GM21381 (cell line): ENCODE measurements around the gene MIA3.
"Not testable (repeated sequence)": the region's sequence is repeated elsewhere in the genome, so short reads cannot be mapped to it uniquely, and the experiment has no call there.

ENCODE experiments used
- ATAC-seq: cut with Tn5 transposase; IDR thresholded peaks from one replicate; pipeline ENCODE4 v1.9.1; 2021; ENCODE audit warnings: mild to moderate bottlenecking, moderate library complexity; ENCODE audit not compliant: unreplicated experiment

The MIA3 gene

DNA sequence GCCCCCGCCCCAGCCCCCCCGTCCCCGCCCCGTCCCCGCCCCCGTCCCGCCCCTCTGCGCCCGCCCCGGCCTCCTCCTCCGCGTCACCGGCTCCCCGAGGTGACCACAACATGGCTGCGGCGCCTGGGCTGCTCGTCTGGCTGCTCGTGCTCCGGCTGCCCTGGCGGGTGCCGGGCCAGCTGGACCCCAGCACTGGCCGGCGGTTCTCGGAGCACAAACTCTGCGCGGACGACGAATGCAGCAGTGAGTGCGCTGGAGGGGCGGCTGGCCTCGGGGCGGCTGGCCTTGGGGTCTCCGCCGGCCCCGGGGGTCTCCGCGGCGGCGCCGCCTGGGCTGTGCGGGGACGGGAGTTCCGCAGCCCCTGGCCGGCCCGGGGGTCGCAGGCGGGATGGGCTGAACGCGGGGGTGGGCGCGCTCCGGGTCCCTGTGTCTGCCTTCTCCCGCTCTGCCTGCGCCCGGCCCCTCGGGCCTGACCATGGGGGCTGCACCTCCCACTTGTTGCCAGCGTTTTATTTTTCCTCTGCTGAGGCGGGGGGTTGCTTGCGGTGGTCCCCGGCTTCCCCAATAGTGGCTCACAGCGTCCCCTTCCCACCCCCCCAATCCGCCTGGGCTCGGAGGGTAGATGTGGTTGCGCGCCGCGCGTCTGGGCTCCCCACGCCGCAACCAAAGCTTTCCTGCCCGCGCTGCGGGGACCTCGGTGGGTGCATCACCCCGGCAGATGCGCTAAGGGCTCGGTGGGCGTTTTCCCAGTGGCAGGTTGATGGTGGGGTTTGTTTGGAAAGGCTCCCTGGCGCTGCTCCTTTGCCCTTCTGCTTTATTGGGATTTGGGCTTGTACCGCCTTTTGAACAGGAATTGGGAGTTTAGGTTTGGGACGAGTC is at the start of gene MIA3:
Gene MIA3, plus strand, starts transcription at position 97 of the 879 bp plus-strand sequence. Its CDS starts 14 bp downstream, at position 111.
- ATAC-seq: peak; percentile 50

- no peak for ATAC-seq
These were observed 47.1 kb upstream of the MIA3 start for GRCh38 chr1:222570837-222571236.

- no peak for ATAC-seq
These were observed 38.6 kb upstream of the MIA3 start for GRCh38 chr1:222579316-222579715.

- peak; percentile 47 for ATAC-seq
These were observed 35.7 kb upstream of the MIA3 start for GRCh38 chr1:222582099-222582774.

DNA sequence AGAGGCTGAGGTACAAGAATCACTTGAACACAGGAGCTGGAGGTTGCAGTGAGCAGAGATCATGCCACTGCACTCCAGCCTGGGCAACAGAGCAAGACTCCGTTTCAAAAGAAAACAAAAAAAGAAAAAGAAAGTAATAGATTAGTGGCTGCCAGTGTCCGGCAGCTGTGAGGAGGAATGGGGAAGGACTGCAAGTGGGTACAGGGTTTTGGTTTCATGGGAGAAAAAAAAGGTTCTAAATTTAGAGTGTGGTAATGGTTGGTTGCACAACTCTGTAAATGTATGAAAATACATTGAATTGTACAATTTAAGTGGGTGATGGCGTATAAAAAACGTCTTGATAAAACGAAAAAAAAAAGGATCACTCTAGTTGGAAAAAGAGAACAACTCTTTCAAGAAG is 34.8 kb upstream of the MIA3 start:
- peak; percentile 89 for ATAC-seq

GRCh38 chr1:222586842-222587241 is 31.1 kb upstream of the MIA3 start:
- no peak for ATAC-seq

GRCh38 chr1:222588135-222588534 is 29.8 kb upstream of the MIA3 start:
- no peak for ATAC-seq

GRCh38 chr1:222589462-222590302 is 28.2 kb upstream of the MIA3 start, which contains the start of gene TAF1A:
Gene TAF1A (minus strand): TSS chr1:222589933.
- ATAC-seq: peak; percentile 98

- ATAC-seq: no peak
These were observed 25.7 kb upstream of the MIA3 start for GRCh38 chr1:222592171-222592570.

DNA sequence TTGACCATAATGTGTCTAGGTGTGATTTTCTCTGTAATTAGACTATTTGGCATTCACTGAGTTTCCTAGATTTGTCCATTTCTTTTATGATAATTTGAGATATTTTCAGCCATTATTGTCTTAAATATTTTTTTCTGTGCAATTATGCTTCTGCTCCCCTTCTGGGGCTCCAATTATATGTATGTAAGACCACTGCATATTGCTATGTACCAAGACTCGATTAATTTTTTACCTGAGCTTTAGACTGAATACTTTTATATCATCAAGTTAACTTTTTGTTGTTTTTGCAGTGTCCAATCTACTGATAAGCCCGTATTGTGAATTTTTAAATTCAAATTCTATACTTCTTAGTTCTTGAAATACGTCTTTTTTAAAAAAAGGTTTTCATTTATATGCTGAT is 23.1 kb upstream of the MIA3 start:
- no peak for ATAC-seq

DNA sequence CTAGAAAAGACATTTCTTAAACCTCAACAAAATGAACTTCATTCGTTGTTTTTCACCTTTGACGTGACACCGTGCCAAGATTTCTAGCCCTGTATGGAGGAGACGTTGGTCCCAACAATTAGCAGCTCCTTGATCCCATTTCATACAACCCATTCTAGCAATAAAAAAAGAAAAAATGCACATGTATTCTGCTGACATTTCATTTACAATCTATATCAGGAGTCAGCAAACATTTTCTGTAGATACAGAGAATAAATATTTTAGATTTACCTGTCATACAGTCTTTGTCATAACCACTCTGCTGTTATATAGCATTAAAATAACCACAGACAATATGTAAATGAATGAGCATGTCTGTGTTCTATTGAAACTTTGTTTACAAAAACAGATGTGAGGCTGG is 21.2 kb upstream of the MIA3 start:
- no peak for ATAC-seq

DNA sequence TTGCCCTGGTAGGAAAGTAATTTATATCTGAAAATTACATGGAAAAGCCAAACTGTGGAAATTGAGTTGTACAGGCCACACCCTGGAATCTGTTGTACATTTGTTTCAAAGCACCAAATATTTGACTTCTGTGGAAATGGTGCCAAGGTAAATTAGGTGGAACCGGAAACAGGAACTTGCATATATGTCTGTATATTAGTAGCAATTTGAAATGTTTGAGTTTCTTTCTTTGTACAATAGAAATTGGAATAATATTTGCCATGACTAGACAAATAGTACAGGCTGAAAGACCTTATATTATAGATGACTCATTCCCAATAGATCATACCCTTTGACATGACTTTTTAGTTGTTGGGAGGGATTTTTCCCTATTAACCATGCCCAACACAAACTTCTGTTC is 17.6 kb upstream of the MIA3 start:
- ATAC-seq: no peak

DNA sequence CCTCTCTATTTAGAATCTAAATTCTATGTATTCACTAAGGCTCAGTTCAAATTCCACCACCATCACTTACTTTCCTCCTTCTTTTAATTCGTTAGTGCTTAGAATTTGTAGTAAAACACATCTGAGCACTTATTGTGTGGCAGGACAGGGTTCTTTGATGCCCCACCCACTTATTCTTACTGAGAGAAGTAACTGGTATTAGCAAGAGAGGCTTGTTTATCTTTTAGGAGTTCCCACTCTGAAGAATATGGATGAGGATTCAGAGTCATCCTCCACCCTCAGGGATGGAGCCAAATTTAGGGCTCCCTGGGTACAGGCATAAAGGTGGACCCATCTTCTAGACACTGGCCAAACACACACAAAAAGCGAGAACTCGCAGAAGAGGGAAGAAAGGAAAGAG is 16.6 kb upstream of the MIA3 start:
- ATAC-seq: no peak

DNA sequence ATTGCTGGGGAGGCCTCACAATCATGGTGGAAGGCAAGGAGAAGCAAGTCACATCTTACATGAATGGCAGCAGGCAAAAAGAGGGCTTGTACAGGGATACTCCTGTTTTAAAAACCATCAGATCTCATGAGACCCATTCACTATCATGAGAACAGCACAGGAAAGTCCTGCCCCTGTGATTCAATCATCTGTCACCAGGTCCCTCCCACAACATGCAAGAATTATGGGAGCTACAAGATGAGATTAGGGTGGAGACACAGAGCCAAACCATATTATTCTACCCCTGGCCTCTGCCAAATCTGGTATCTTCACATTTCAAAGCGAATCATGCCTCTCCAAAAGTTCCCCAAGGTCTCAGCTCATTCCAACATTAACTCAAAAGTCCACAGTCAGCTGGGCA is 11.1 kb upstream of the MIA3 start:
- no peak for ATAC-seq

DNA sequence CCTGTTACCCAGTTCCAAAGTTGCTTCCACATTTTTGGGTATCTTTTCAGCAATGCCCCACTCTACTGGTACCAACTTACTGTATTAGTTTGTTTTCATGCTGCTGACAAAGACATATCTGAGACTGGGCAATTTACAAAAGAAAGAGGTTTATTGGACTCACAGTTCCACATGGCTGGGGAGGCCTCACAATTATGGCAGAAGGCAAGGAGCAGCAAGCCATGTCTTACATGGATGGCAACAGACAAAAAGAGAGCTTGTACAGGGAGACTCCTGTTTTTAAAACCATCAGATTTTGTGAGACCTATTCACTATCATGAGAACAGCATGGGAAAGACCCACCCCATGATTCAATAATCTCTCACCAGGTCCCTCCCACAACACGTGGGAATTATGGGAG is 8.8 kb upstream of the MIA3 start:
- not testable (repeated sequence) for ATAC-seq

- ATAC-seq: no peak
These were observed 7.2 kb upstream of the MIA3 start for GRCh38 chr1:222610728-222611127.

DNA sequence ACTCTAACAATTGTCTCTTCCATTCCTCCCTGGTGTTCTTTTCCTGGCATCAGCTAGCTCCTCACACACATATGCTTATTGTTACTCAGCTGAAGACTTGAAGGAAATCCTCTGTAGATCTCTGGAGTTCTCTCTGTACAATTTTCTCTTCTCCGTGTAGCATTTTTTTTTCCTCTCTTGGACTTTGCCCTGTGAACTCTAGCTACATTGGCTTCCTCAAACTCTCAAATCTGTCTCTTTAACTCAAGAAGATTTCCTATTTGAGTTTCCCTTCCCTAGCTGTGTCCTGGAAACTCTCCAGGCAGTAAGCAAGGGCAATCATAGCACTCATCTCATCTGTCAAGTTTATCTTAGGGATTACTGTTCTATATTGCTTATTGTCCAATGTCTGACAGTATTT is 4.3 kb upstream of the MIA3 start:
- no peak for ATAC-seq

GRCh38 chr1:222616525-222616924 is 1.4 kb upstream of the MIA3 start:
- ATAC-seq: no peak

GRCh38 chr1:222617367-222617951 is 438 bp upstream of the MIA3 start:
- ATAC-seq: peak; percentile 73

DNA sequence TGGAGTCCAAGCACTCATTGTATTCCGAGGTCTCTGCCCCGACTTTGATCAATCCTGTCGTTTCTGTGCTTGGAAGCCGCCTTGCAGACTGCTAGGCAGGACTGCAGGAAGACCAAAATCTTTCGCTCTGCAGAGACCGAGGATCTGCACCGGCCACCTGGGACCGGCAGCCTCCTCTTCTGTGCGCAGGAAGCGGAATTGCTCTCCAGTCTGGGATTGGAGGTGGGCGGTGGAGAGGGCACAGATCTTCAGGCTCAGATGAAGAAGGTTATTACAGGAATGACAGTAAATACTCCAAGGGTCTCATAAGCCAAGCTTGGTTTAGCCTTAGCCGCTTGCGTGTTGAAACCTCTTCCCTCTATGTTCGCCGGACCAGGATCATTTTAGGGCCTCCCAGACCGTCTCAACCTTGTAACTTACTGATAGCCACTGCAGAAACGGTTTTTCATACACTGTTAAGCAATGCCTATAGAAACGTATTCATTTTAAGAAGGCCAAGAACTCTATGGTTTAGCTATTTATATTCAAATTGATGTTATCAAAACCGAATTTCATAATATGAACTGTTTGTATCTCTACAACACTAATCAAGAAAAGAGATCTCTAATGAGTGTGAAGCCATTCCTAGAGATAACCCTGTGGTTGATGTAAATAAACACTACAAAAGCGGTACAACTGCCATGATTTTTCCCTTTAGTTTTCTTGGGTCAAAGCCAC is 1.1 kb downstream of the MIA3 start:
- ATAC-seq: no peak
